HCT116 (cell line): ENCODE measurements around the gene GALNT15. TPM values are rescaled to one million over a fixed set of nuclear protein-coding genes. Genes with fewer than 3 reads are reported as not detected.

Source experiments
- ATAC-seq: fragments of 200-7000 bp; cut with Tn5 transposase; 2 replicates; pipeline ENCODE4 v1.9.1; 2020; ENCODE audit warnings: mild to moderate bottlenecking, moderate library complexity
- BruUV-seq: library from RNA; stranded (reverse); fragments of 400-500 nt; replicated peaks from 2 replicates; lab custom pipeline; 2021; lab: Mats Ljungman, UMichigan
- CTCF ChIA-PET: fragments of 300-600 bp; sonication (Branson Sonifier 250); formaldehyde crosslinking; loops from one replicate; lab custom pipeline; 2021; ENCODE audit warnings: antibody characterized with exemption; lab: Charles Lee
- POLR2A ChIA-PET: fragments of 300-600, 350-600 bp; sonication (Branson Sonifier 250); formaldehyde crosslinking; loops from one replicate; lab custom pipeline; 2021; ENCODE audit warnings: antibody characterized with exemption; lab: Charles Lee
- RAD21 ChIA-PET, 2 experiments: fragments of 300-600 bp; sonication (Branson Sonifier 250); formaldehyde crosslinking; loops; one replicate each; lab custom pipeline; 2023; ENCODE audit warnings: low total read pairs in 2 of 2; ENCODE audit not compliant: uncharacterized antibody in 2 of 2, unreplicated experiment in 2 of 2, low non-redundant PET in 1 of 2; lab: Charles Lee
- DNase-seq: peaks from one replicate; pipeline ENCODE4 v3.0.0-alpha.2; 2010; ENCODE audit warnings: low read depth, low spot score
- H2AFZ ChIP-seq: fragments of 200-600 bp; shearing (Covaris generic), sonication (generic); 2 replicates; pipeline ENCODE4 v1.6.1; 2017; ENCODE audit warnings: low read depth, mixed run types, mixed read lengths, antibody characterized with exemption, low read length; ENCODE audit not compliant: poor library complexity, severe bottlenecking
- H3K27ac ChIP-seq: 2 replicates; pipeline ENCODE4 v1.5.1; 2012; ENCODE audit warnings: low read depth, low read length
- H3K27me3 ChIP-seq: fragments of 200-600 bp; sonication (generic); 2 replicates; pipeline ENCODE4 v1.6.1; 2016; ENCODE audit warnings: mixed run types, low read length, mixed read lengths; ENCODE audit not compliant: insufficient read depth
- H3K36me3 ChIP-seq, 2 experiments: fragments of 200-500 bp in 1 of 2; fragments of 200-600 bp in 1 of 2; sonication (Bioruptor generic) in 1 of 2; sonication (generic) in 1 of 2; 2 replicates each; pipeline versions ENCODE4 v1.5.1 to v1.6.1; 2014 to 2016; ENCODE audit warnings: low read length in 2 of 2, inconsistent platforms in 1 of 2, mixed read lengths in 1 of 2, mixed run types in 1 of 2; ENCODE audit not compliant: insufficient read depth in 2 of 2, control insufficient read depth in 1 of 2
- H3K4me1 ChIP-seq, 2 experiments: fragments of 200-600 bp in 1 of 2; sonication (generic) in 1 of 2; 2 replicates each; pipeline versions ENCODE4 v1.5.1 to v1.6.1; 2012 to 2017; ENCODE audit warnings: low read length in 2 of 2, inconsistent platforms in 1 of 2, mild to moderate bottlenecking in 1 of 2, mixed read lengths in 1 of 2, mixed run types in 1 of 2, moderate library complexity in 1 of 2; ENCODE audit not compliant: insufficient read depth in 2 of 2, control insufficient read depth in 1 of 2
- H3K4me2 ChIP-seq: fragments of 200-600 bp; sonication (generic); 2 replicates; pipeline ENCODE4 v1.6.1; 2017; ENCODE audit warnings: mixed run types, low read length, mixed read lengths
- H3K4me3 ChIP-seq, 2 experiments: fragments of 200-600 bp in 1 of 2; sonication (generic) in 1 of 2; replicated peaks in 1 of 2; 2 replicates each; pipeline ENCODE4 v1.5.1; 2011 to 2016; ENCODE audit warnings: low read length in 2 of 2, control low read depth in 1 of 2, low read depth in 1 of 2, mild to moderate bottlenecking in 1 of 2, mixed read lengths in 1 of 2, mixed run types in 1 of 2
- H3K79me2 ChIP-seq: fragments of 200-600 bp; sonication (generic); 2 replicates; pipeline ENCODE4 v1.6.1; 2017; ENCODE audit warnings: mild to moderate bottlenecking, mixed run types, low read length, moderate library complexity, mixed read lengths; ENCODE audit not compliant: insufficient read depth
- H3K9ac ChIP-seq: fragments of 200-600 bp; sonication (generic); 2 replicates; pipeline ENCODE4 v1.6.1; 2016; ENCODE audit warnings: low read length, mixed read lengths
- H3K9me2 ChIP-seq: fragments of 200-600 bp; sonication (generic), shearing (Covaris generic); 2 replicates; pipeline ENCODE4 v1.6.1; 2017; ENCODE audit warnings: mixed run types, mild to moderate bottlenecking, moderate library complexity; ENCODE audit not compliant: insufficient read depth
- H3K9me3 ChIP-seq, 2 experiments: fragments of 200-500 bp in 1 of 2; fragments of 200-600 bp in 1 of 2; sonication (Bioruptor generic) in 1 of 2; sonication (generic) in 1 of 2; 2 replicates each; pipeline ENCODE4 v1.6.1; 2014 to 2017; ENCODE audit warnings: low read length in 2 of 2, mixed read lengths in 2 of 2, inconsistent platforms in 1 of 2, low read depth in 1 of 2, mild to moderate bottlenecking in 1 of 2, mixed run types in 1 of 2, moderate library complexity in 1 of 2; ENCODE audit not compliant: control insufficient read depth in 1 of 2, insufficient read depth in 1 of 2
- H4K20me1 ChIP-seq: fragments of 200-600 bp; sonication (generic), shearing (Covaris generic); 2 replicates; pipeline ENCODE4 v1.6.1; 2017; ENCODE audit warnings: mixed run types, mild to moderate bottlenecking, moderate library complexity; ENCODE audit not compliant: insufficient read depth
- CBX3 ChIP-seq: IDR thresholded peaks from 2 replicates; pipeline ENCODE4 v1.6.1; 2012; ENCODE audit warnings: low read depth
- CEBPB ChIP-seq: IDR thresholded peaks from 2 replicates; pipeline ENCODE4 v1.6.1; 2012; ENCODE audit warnings: low read depth
- EGR1 ChIP-seq: IDR thresholded peaks from 2 replicates; pipeline ENCODE4 v1.6.1; 2012; ENCODE audit warnings: low read depth
- FOSL1 ChIP-seq: IDR thresholded peaks from 2 replicates; pipeline ENCODE4 v1.6.1; 2012; ENCODE audit warnings: low read depth
- JUND ChIP-seq: IDR thresholded peaks from 2 replicates; pipeline ENCODE4 v1.6.1; 2012
- POLR2A ChIP-seq: IDR thresholded peaks from 2 replicates; pipeline ENCODE4 v1.7.0; 2011; ENCODE audit warnings: borderline replicate concordance; ENCODE audit not compliant: insufficient read depth, insufficient read length; ENCODE audit errors: extremely low read depth
- POLR2AphosphoS5 ChIP-seq: IDR thresholded peaks from 2 replicates; pipeline ENCODE4 v1.6.1; 2011; ENCODE audit warnings: mild to moderate bottlenecking, low read depth, low read length, moderate library complexity
- SP1 ChIP-seq: IDR thresholded peaks from 2 replicates; pipeline ENCODE4 v1.6.1; 2012; ENCODE audit warnings: low read depth
- SRF ChIP-seq: IDR thresholded peaks from 2 replicates; pipeline ENCODE4 v1.6.1; 2012; ENCODE audit warnings: low read depth
- YY1 ChIP-seq: IDR thresholded peaks from 2 replicates; pipeline ENCODE4 v1.6.1; 2011; ENCODE audit warnings: low read length, low read depth, moderate library complexity, mild to moderate bottlenecking; ENCODE audit not compliant: insufficient replicate concordance; ENCODE audit errors: extremely low read depth
- ZFX ChIP-seq: fragments of 450-650 bp; IDR thresholded peaks from 2 replicates; pipeline ENCODE4 v1.6.1; 2017
- ZNF274 ChIP-seq: fragments of 200-500 bp; sonication (Bioruptor generic); IDR thresholded peaks from 2 replicates; pipeline ENCODE4 v1.6.1; 2014; ENCODE audit warnings: mild to moderate bottlenecking, low read depth, low read length, inconsistent platforms
- intact Hi-C: fragments of 100-400 bp; cut with micrococcal nuclease; formaldehyde crosslinking; loops from 2 replicates; pipeline ENCODE4 v1.10.0; 2022
- total RNA-seq: library from RNA; stranded (reverse); gene quantifications from one replicate; pipeline ENCODE4 v1.2.1, GENCODE V29; 2021; ENCODE audit not compliant: unreplicated experiment
- TF ChIP-seq, protein P1 (sequence below): IDR thresholded peaks from 2 replicates; pipeline ENCODE4 v1.6.1; 2012
- TF ChIP-seq, protein P2 (sequence below): IDR thresholded peaks from 2 replicates; pipeline ENCODE4 v1.6.1; 2011; ENCODE audit warnings: mild to moderate bottlenecking, low read length, moderate library complexity; ENCODE audit not compliant: insufficient replicate concordance; ENCODE audit errors: extremely low read depth
- TF ChIP-seq, protein P3 (sequence below): IDR thresholded peaks from 2 replicates; pipeline ENCODE4 v1.6.1; 2012; ENCODE audit warnings: low read depth

Gene GALNT15
- total RNA-seq, 1 experiment from 2014 or later: 0.05 TPM

DNA sequence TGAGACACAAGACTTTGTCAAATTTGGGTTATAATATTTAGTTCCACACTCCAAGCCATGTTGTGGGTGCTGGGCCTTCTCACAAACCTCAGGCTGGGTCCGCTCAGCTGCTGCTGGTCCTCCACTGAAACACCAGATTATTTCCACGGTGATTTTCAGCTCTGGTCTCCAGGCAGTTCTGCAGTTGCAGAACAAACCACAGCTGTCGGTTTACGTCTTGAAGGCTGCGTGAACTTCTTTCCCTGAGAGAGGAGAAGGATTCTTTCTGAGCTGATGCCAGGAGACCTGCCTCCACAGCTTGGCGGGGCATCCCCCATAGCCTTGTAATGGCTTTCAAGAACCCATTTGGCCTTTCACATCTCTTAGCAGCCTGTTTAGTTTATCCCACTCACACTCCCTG, 16.2 kb downstream of the GALNT15 start:
- intact Hi-C loops: no loop called here

DNA sequence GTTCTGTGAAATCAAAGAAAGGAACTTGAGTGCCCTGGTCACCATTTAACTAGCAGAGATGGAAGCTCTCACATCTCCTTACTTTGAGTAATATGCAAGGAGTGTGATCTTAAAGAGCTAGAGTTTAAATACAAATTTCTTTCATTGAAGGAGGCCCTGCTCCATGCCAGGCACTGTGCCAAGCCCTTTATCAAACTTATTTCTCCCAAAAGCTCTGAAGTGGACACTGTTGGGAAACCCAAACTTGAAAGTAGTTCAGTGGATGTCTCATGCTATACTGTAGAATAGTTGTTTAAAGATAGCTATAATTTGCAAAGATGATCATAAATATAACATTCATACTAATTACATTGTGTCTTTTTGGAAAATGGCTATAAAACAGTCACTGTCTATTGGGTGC, 17.1 kb downstream of the GALNT15 start:
- H3K4me2 ChIP-seq: no peak overlapping the region
- no peak for ATAC-seq
- H3K4me3 ChIP-seq: no peak overlapping the region
- no TSS peak for BruUV-seq
- DNase-seq: no peak
- no peak overlapping the region for H3K9ac ChIP-seq
- ChIA-PET RAD21 (no interaction called here), POLR2A (no interaction called here), CTCF (no interaction called here)
- no peaks in the 10 kb centered on the region for H3K9me2 ChIP-seq
- no peak overlapping the region for H3K27ac ChIP-seq
- no peaks in the 10 kb centered on the region for H3K79me2 ChIP-seq
- no peaks in the 10 kb centered on the region for H3K9me3 ChIP-seq
- no peaks in the 10 kb centered on the region for H3K27me3 ChIP-seq
- intact Hi-C loops: no loop called here
- H4K20me1 ChIP-seq: no peaks in the 10 kb centered on the region
- no peaks in the 10 kb centered on the region for H3K4me1 ChIP-seq
- no peak overlapping the region for H2AFZ ChIP-seq
- no peaks in the 10 kb centered on the region for H3K36me3 ChIP-seq
- TF ChIP-seq POLR2A (no peak), FOSL1 (no peak), ZFX (no peak), JUND (no peak), CBX3 (no peak), EGR1 (no peak), CEBPB (no peak), POLR2AphosphoS5 (no peak), SP1 (no peak), ZNF274 (no peak), SRF (no peak)
- TF ChIP-seq, protein P1, sequence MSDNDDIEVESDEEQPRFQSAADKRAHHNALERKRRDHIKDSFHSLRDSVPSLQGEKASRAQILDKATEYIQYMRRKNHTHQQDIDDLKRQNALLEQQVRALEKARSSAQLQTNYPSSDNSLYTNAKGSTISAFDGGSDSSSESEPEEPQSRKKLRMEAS: no peak
- TF ChIP-seq, protein P2, sequence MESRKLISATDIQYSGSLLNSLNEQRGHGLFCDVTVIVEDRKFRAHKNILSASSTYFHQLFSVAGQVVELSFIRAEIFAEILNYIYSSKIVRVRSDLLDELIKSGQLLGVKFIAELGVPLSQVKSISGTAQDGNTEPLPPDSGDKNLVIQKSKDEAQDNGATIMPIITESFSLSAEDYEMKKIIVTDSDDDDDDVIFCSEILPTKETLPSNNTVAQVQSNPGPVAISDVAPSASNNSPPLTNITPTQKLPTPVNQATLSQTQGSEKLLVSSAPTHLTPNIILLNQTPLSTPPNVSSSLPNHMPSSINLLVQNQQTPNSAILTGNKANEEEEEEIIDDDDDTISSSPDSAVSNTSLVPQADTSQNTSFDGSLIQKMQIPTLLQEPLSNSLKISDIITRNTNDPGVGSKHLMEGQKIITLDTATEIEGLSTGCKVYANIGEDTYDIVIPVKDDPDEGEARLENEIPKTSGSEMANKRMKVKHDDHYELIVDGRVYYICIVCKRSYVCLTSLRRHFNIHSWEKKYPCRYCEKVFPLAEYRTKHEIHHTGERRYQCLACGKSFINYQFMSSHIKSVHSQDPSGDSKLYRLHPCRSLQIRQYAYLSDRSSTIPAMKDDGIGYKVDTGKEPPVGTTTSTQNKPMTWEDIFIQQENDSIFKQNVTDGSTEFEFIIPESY: no peak
- TF ChIP-seq, protein P3, sequence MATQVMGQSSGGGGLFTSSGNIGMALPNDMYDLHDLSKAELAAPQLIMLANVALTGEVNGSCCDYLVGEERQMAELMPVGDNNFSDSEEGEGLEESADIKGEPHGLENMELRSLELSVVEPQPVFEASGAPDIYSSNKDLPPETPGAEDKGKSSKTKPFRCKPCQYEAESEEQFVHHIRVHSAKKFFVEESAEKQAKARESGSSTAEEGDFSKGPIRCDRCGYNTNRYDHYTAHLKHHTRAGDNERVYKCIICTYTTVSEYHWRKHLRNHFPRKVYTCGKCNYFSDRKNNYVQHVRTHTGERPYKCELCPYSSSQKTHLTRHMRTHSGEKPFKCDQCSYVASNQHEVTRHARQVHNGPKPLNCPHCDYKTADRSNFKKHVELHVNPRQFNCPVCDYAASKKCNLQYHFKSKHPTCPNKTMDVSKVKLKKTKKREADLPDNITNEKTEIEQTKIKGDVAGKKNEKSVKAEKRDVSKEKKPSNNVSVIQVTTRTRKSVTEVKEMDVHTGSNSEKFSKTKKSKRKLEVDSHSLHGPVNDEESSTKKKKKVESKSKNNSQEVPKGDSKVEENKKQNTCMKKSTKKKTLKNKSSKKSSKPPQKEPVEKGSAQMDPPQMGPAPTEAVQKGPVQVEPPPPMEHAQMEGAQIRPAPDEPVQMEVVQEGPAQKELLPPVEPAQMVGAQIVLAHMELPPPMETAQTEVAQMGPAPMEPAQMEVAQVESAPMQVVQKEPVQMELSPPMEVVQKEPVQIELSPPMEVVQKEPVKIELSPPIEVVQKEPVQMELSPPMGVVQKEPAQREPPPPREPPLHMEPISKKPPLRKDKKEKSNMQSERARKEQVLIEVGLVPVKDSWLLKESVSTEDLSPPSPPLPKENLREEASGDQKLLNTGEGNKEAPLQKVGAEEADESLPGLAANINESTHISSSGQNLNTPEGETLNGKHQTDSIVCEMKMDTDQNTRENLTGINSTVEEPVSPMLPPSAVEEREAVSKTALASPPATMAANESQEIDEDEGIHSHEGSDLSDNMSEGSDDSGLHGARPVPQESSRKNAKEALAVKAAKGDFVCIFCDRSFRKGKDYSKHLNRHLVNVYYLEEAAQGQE: no peak

More for the DNA sequence above, 16.2 kb downstream of the GALNT15 start:
- Histone ChIP-seq H3K4me3 (no peak overlapping the region), H3K9me3 (no peaks in the 10 kb centered on the region), H3K4me1 (no peaks in the 10 kb centered on the region), H3K27me3 (no peaks in the 10 kb centered on the region), H3K9me2 (no peaks in the 10 kb centered on the region), H3K79me2 (no peaks in the 10 kb centered on the region), H4K20me1 (no peaks in the 10 kb centered on the region), H3K36me3 (no peaks in the 10 kb centered on the region), H3K9ac (no peak overlapping the region), H3K27ac (no peak overlapping the region), H2AFZ (no peak overlapping the region), H3K4me2 (no peak overlapping the region)
- CTCF ChIA-PET: no interaction called here
- RAD21 ChIA-PET: no interaction called here
- ATAC-seq: no peak
- TF ChIP-seq JUND (no peak), ZFX (no peak), YY1 (no peak), EGR1 (no peak), POLR2AphosphoS5 (no peak), POLR2A (no peak)
- no peak for DNase-seq
- no TSS peak for BruUV-seq
- POLR2A ChIA-PET: no interaction called here
